GM18508 (cell line): ENCODE data around the gene CATSPERE.

Experiments
- ATAC-seq: cut with Tn5 transposase; IDR thresholded peaks from one replicate; pipeline ENCODE4 v1.9.1; 2021; ENCODE audit warnings: moderate number of reproducible peaks; ENCODE audit not compliant: insufficient read depth, unreplicated experiment

CATSPERE gene

DNA sequence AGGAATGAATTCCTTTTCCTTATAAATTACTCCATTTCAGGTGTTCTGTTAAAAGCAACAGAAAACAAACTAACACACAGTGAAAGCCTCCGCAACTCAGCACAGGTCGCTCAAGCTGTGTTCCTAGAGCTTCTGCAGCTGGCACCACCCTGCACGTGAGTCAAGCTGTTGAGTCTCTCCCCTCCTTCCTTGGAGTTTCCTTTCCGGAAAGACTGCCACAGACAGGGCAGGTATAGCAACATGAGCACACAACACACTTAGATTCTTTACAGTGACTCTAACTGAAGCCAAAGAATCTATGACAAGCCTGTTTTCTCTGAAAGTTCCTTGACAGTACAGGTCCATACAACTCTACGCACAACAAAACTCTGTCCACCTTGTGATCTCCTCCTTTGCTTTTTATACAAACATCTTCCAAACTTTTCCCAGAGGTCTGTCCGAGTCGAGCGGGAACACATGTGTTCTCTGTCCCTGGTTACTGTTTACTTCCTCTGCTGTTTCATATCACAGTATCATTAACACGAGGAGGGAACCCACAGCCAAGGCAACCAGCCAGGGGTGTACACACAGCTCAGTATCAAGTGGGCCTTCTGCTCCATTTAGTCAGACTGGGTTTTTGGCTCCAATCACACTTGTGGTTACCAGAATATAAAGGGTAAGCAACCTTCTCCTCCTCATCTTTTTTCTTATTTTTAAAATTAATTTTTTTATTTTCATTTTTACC lies 153.2 kb downstream of the CATSPERE start:
- no peak for ATAC-seq

DNA sequence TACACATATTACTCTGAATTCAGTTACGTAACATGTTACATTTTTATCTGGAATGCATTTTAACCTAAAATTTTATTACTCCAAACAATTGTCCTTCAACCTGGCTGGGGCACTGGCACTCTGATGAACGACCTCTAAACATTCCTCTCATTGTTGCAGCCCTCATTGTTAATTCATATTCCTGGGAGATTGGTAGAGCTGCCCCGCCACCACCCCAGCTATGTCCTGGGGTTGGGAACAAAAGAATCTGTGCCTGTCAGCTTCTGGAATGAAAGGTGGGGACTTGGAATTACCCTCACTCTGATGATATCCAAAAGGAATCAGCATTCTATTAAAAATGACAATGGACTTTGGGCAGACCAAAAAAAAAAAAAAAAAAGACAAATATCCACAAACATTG lies 153.8 kb downstream of the CATSPERE start:
- no peak for ATAC-seq

DNA sequence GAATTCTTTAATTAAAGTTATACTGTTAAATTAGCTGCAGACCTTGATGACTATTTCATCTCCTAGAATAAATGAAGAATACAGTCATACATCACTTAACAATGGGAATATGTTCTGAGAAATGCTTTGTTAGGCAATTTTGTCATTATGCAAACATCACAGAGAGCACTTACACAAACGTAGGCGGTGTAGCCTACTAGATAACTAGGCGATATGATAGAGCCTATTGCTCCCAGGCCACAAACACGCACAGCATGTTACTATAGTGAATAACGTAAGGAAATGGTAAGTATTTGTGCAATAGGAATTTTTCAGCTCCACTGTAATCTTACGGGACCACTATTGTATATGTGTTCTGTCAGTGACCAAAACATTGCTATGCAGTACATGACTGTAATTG lies 154.2 kb downstream of the CATSPERE start:
- no peak for ATAC-seq

- no peak for ATAC-seq
These were observed 165.6 kb downstream of the CATSPERE start for GRCh38 chr1:244626709-244627108.

GRCh38 chr1:244628789-244629188 lies 167.7 kb downstream of the CATSPERE start:
- no peak for ATAC-seq

DNA sequence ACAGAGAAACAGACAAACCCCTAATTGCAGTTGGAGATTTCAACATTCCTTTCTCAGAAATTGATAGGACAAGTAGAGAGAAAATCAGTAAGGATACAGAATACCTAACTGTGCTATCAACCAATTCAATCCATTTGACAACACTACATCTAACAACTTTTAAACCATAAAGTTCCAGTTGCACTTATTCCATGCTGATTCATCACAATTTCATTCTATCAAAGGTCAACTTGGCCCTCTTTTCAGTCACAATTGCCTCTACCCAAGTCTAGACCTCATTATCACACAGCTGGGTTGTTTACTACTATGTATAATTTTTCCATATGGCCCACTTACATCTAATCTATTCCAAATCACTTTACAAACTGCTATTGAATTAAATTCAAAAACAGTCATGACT lies 172.1 kb downstream of the CATSPERE start:
- no peak for ATAC-seq

DNA sequence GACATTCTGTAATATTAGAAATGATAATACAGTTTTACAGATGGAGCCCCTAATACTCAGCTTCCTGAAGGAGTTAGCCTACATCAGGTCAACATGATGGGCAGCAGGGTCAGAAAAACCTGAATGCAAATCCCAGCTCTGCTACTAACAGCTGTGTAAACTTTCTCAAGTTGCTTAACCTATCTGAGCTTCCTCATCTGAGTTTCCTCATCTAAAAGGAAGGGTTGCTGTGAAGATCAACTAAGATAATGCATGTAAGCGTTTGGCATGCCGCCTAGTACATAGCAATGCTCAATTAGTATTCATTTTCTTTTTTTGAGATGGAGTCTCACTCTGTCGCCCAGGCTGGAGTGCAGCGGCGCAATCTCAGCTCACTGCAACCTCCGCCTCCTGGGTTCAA lies 173.5 kb downstream of the CATSPERE start:
- no peak for ATAC-seq

DNA sequence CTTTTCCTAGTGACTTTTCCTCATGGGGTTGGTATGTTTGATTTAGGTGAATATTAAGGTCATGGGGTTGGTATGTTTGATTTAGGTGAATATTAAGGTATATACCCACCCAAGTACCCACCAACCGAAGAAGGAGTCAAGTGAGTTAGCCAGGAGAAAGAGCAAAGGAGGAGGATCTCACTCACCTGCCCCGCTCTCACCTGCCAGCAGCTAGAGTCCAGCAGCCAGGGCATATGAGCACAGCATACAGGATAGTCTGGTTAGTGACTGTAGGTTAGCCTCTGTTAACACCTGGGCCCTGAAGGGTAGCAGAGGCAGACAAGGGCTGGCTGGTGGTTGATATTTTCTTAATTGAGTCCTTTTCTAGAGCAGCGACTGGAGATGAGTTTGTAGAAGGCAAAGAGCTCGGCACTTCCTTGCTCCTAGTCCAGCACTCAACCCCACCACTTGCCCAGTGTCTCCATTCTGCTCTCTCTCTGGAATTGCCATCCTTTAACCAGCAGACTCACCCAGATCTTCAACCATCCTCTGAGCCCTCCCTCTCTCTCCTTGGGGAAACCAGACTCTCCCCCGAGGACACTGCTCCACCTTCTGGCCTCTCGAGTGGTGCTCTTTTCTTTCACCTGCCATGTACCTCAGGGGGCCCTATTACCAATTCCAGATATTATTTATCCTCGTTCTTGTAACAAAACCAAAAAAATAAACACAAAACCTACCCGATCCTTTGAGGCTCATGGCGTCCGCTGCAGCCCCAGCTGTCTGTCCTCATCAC lies 175.6 kb downstream of the CATSPERE start:
- no peak for ATAC-seq

GRCh38 chr1:244639561-244639960 lies 178.5 kb downstream of the CATSPERE start:
- no peak for ATAC-seq

GRCh38 chr1:244640917-244641316 lies 179.8 kb downstream of the CATSPERE start:
- ATAC-seq, result no peak

- no peak for ATAC-seq
These were observed 181.5 kb downstream of the CATSPERE start for GRCh38 chr1:244642526-244642925.

DNA sequence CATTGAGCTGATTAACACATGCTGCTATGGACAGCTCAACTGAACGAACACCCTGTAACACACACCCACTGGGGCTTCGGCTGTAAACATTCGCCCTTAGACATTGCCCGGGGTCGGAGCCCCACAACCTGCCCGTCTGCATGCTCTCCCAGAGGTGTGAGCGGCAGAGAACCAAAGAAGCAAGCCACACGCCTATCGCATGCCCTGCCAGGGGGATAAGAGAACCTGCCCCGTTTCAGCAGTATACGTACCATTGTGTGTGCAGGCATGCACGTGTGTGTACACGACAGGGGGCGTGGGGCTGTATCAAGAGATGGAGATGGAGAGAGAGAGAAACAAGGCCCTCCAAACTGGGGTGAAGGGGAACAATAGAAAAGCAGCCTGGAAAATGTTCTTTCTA lies 181.9 kb downstream of the CATSPERE start:
- no peak for ATAC-seq

- no peak for ATAC-seq
These were observed 184.3 kb downstream of the CATSPERE start for GRCh38 chr1:244645414-244645813.

- ATAC-seq, result no peak
These were observed 184.8 kb downstream of the CATSPERE start for GRCh38 chr1:244645890-244646289.

DNA sequence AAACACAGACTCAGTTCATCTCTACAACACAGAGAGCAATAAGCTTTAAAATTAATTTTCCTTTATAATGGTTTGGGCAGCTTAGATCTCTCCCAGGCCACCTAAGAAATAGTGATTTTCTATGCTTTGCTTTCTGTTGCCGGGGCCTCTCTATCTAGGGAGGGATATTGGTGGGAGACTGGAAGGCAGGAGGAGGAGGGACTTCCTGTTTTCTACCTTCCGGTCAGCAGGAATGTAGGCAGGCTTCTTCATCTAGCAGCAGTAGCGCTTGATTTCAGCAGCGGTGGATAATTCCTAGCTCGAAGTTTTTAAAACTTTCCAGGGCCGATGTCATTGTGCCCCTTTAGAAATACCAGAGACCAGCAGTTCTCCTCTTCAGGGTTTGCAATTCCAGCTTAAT lies 186.7 kb downstream of the CATSPERE start:
- no peak for ATAC-seq

DNA sequence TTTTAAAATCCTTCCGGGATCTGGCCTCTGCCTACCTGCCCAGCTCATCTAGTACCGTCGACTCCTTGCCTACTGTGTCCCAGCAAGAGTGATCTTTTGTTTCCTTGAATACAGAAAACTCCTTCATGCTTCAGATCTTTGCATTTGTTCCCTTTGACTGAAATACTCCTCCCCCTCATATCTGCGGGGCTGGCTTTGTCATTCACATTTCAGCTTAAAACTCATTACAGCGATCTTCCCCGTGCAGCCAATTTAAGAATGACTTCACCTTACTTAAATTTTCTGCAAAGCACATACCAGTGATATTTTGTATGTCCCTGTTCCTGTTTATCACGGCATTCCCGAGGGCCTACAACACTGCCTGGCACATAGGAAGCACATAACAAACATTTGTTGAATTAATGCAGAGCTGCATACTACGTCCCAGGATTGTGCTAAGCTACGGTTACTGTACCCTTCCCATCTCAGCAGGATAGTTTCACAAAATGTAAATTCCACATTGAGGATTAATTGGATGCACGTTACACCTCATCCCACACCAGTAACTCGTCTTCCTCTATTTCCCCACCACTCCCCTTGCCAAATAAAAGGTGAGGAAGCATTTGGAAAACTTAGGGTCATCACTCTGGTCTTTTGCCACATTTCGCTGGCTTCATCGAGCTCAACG lies 191.0 kb downstream of the CATSPERE start:
- no peak for ATAC-seq

DNA sequence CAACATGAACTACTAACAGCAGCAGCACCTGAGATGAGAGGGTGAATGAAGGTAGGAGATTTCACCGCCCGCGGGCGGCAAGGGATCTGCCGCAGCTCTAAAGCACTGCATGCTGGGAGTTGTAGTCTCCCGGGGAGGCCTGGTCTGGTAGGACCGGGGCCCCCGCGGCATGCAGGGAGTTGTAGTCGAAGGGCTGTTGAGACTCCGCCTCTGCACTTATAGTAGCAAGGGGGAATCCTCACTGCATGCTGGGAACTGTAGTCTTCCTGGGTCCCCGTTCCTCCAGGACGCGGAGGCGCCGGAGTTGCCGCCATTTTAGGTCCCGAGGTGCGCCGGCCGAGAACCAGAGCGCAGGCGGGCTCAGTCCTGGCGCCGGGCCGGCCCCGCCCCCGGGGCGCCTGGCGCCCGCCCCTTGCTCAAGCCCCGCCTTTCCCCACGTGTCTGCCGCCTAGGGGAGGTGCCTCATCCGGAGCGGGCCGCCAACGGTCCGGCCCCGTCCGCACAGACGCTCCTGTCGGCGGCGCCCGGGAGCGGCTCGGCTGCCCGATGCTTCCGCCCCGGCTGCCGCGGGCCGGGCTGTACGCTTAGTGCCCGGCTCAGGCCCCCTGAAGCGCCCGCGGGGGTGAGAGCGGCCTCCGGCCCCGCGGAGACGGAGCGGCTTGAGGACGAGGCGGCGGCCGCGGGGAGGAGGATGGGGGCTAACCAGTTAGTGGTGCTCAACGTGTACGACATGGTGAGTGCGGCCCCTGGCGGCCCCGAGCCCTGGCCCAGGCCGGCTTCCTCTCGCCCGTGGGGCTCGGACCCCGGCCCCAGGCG lies 191.8 kb downstream of the CATSPERE start, which contains the start of gene DESI2:
DESI2 (plus strand) TSS at position 504 of the 816 bp plus-strand sequence; CDS start at position 692, 188 bp downstream.
- ATAC-seq, result peak; percentile 97

DNA sequence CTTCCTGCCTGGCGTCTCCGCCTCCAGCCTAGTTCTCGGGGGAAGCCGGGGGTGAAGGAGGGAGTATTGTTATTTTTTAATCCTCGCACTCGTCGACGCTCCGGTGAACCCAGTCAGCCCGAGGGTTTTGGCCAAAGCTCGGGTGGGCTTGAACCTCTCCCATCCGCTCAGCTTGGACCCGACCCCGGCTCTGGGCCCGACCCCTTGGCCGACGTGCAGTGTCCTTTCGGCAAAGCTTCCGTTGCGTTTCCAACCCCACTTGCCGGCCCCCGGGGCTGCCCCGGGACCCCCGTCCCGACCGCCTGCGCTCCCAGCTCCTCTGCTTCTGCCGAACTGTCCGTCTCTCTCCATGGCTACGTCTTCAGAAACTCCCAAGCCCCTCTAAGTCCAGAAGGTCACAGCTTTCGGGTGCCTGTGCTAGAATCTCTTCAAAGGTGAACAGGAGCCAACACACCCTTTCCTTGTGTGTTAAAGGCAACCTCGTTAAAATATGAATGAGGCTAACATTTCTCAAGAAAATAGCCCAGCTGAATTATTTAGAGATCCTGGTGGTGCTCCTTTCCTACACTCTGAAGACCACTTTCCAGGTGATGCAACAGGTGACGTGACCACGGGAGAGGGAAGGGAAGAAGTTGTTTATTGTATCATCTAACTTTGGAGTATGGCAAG lies 192.5 kb downstream of the CATSPERE start:
- ATAC-seq, result no peak

- ATAC-seq, result no peak
These were observed 193.3 kb downstream of the CATSPERE start for GRCh38 chr1:244654108-244655038.
